ENCODE measurements around the gene SCYL3.
"Not testable (repeated sequence)": the region's sequence is repeated elsewhere in the genome, so short reads cannot be mapped to it uniquely, and the experiment has no call there.

Gene SCYL3

DNA sequence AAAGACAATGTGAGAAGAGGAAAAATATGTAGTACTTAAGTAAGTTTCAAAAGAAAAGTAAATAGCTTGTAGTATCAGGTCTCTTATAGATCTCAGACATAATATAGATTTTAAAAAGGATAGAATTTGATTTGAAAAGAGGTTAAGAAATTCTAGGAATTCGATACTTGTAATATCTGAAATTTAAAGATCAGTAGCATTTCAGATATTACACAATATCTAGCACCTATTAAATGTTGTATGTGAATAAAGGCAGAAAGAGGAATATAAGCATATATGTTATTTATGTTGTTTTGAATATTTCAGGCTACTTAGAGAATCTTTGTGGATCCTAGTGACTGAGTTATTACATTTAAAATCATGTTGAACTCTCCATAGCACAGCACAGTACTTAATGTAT is 64.0 kb downstream of the SCYL3 start:
- DNase-seq (ENCODE audit: low read depth, low spot score): no peak
- H3K27ac ChIP-seq: no peak overlapping the region

DNA sequence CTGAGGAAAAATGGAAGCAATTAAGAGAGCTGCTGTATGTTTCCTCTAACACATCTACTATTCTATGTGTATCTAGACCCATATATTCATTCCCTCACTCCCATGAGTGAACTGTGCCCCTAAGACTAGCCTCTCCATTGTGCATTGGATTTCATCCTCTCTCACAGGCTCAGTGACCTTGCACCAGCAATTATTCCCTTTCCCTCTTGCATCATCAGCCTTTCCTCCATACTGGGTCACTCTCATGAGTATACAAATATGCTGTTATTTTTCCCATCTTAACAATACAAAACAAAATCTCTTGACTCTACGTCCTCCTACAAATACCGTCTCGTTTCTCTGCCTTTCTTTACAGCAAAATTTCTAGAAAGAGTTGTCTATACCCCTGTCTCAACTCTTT is 69.5 kb downstream of the SCYL3 start:
- DNase-seq (ENCODE audit: low read depth, low spot score): no peak
- H3K27ac ChIP-seq: no peak overlapping the region

DNA sequence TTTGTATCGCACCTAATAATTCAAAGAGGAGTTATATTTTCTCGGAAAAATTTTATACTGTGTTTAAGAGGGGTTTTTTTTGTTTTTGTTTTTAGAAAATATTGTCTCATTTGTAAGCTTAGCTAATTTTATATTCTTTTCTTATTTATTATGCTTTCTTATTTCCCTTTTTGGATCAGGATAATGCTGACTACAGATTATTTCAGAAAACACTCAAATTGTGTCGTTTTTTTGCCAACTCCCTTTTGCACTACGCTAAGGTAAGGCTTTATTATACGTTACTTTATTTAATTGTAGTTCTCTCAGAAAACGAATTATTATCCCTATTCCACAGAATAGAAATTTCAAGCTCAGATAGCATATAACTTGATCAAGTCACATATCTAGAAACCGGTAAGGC is 72.2 kb downstream of the SCYL3 start:
- H3K27ac ChIP-seq: no peak overlapping the region
- DNase-seq (ENCODE audit: low read depth, low spot score): no peak

DNA sequence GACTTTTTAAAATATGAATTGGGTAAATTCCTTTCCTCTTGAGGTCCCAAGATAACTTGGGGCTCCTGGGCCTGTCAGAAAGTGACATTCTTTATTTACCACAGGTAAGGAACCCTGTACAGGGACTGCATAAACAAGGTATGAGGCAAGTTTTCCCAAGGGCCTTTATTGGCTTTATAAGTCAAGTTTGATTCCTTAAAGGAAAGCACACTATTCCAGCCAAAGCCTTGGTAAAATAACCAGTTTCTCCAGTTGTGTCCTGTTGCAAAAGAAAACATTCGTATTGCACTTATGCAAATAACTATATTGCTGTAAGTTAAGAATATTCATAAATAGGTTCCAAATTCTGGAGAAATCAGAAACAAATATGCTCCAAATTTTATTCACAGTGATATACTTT is 77.1 kb downstream of the SCYL3 start:
- H3K27ac ChIP-seq: no peak overlapping the region

DNA sequence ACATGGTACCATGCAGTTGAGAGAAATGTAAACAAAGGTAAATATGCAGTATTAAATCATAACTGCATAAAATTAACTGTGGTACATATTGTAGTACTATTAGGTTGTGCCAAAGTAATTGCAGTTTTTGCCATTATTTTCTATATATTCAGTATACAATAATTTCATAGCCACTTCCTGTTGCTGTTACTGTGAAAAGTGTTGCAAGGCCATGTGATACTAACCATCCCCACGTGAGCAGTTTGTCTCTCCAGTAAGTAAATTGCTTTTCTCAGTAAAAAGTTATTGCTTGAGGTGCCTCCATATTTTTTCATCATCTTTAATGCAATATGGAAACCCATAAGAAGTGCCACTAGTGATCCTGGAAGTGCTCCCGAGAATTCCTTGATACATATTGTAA is 79.4 kb downstream of the SCYL3 start:
- DNase-seq (ENCODE audit: low read depth, low spot score): no peak
- H3K27ac ChIP-seq: no peak overlapping the region

More for the DNA sequence above, 77.1 kb downstream of the SCYL3 start:
- DNase-seq (ENCODE audit: low read depth, low spot score): no peak

DNA sequence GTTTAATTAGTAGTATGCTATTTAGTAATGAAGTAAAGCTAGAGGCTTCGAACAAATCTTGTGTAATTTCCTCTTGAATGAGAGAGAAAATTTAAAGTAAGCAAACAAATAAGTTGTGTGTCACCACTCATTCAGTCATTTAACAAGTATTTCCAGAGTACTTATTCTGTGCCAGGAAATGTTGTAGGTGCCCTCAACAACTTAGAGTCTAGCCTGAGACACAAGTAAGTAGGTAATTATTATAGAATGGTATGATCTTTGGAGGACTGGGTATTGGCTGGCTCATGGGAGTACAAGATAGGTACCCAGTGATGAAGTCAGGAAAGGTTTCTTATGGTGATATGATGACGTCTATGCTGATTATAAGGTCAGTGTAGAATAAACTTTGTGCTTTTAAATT is 81.6 kb downstream of the SCYL3 start:
- no peak overlapping the region for H3K27ac ChIP-seq
- no peak for DNase-seq (ENCODE audit: low read depth, low spot score)

DNA sequence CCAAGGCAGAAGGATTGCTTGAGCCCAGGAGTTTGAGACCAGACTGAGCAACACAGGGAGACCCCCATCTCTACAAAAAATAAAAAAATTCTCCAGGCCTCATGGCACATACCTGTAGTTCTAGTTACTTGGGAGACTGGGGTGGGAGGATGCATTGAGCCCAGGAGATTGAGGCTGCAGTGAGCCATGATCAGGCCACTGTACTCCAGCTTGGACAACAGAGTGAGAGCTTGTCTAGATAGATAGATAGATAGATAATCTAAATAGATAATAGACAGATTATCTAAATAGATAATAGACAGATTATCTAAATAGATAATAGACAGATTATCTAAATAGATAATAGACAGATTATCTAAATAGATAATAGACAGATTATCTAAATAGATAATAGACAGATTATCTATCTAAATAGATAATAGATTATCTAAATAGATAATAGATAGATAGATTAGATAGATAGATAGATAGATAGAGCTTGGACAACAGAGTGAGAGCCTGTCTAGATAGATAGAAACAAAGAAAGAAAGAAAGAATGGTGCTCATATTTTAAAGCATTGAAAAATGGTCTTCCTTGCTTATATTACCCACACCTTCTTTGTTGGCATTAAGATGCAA is 82.2 kb downstream of the SCYL3 start:
- H3K27ac ChIP-seq; DNase-seq (ENCODE audit: low read depth, low spot score): not testable (repeated sequence)

DNA sequence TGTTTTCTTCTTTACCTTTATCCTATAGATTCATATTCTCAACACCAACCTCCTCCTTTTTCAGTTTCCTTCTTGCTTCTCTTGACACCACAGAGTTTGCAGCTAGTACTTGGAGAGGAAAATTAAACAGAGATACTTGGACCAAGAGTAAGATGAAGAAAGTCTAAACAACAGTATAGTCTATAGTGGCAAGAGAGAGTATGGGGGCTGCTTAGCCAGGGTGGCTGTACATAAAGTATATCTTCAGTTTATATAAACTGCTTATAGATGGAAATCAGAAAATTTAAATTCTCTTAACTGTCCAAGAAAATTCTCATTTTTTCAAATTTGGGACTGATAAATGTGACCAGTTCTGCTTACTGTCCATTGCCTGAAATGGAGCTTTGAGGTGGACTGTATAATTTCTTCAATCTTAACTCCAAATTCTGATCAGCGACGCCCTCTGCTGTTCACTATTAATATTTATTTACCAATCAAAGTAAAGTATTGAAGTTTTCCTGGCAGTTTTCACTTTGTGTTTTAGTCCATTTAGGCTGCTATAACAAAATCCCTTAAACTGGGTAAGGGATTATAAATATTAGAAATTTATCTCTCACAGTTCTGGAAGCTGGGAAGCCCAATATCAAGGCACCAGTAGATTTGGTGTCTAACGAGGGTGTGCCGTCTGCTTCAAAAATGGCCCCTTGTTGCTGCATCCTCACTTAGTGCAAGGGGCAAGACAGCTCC is 84.2 kb downstream of the SCYL3 start:
- no peak for DNase-seq (ENCODE audit: low read depth, low spot score)
- H3K27ac ChIP-seq: no peak overlapping the region

DNA sequence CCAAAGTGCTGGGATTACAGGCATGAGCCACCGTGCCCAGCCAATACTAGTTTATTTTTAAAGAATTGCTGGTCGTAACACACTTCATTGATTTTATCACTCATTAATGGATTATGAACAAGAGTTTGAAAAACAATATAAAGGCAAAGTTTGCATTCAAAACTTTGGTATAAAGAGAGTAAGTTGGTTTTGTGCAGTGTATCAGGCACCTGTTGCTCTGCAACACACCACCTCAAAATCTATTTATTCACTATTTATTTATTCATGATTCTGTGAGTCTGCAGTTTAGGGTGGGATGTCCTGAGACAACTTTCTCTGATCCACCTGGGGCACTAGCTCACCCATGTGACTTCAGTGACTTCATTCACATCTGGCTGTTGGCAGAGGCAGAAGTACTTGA is 88.8 kb downstream of the SCYL3 start:
- no peak for DNase-seq (ENCODE audit: low read depth, low spot score)
- no peak overlapping the region for H3K27ac ChIP-seq

DNA sequence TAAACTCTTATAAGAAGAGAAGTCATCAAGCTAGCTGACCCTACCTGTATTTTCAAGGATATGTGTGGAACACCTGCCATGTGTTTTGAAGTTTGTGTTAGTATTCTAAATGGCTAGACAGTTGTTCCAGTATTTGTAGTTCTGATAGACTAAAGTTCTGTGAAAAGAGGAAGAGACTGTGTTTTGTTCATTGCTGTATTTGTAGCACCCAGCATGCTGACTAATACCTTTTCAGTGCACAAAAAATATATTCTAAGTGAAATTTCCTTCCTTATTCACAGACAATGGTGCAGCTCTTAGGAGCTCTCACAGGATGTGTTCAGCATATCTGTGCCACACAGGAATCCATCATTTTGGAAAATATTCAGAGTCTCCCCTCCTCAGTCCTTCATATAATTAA is 90.8 kb downstream of the SCYL3 start:
- no peak for DNase-seq (ENCODE audit: low read depth, low spot score)
- H3K27ac ChIP-seq: no peak overlapping the region
